Stimulated activated CD8-positive, alpha-beta memory T cell treated with anti-CD3 and anti-CD28 coated beads, Interleukin-2, amount 100 ng/mL, for 48 hours (primary cell): ENCODE measurements around the gene RGL1.

Experiments used
- DNase-seq, 2 donors: peaks; one replicate each; pipeline ENCODE4 v3.0.0-alpha.2; 2020; ENCODE audit warnings: low read depth in 2 of 2

The RGL1 gene

GRCh38 chr1:183889095-183889494, 84.2 kb downstream of the RGL1 start:
- no peak for DNase-seq

GRCh38 chr1:183891158-183891856, 86.4 kb downstream of the RGL1 start:
- no peak for DNase-seq

- DNase-seq, result no peak
These were observed 87.5 kb downstream of the RGL1 start for GRCh38 chr1:183892351-183892793.

- no peak for DNase-seq
These were observed 88.8 kb downstream of the RGL1 start for GRCh38 chr1:183893561-183894289.

- DNase-seq, result no peak
These were observed 89.3 kb downstream of the RGL1 start for GRCh38 chr1:183894290-183894565.

GRCh38 chr1:183896466-183897048, 91.6 kb downstream of the RGL1 start:
- no peak for DNase-seq

GRCh38 chr1:183898001-183898396, 93.1 kb downstream of the RGL1 start:
- DNase-seq, result no peak

GRCh38 chr1:183898610-183899009, 93.7 kb downstream of the RGL1 start:
- DNase-seq, result no peak

- DNase-seq, result no peak
These were observed 96.9 kb downstream of the RGL1 start for GRCh38 chr1:183901748-183902330.

- DNase-seq, result no peak
These were observed 98.2 kb downstream of the RGL1 start for GRCh38 chr1:183903101-183903500.

GRCh38 chr1:183905508-183906113, 100.7 kb downstream of the RGL1 start:
- no peak for DNase-seq

GRCh38 chr1:183907070-183907469, 102.2 kb downstream of the RGL1 start:
- DNase-seq, result no peak

GRCh38 chr1:183908079-183908478, 103.2 kb downstream of the RGL1 start:
- no peak for DNase-seq

- DNase-seq, result no peak
These were observed 104.8 kb downstream of the RGL1 start for GRCh38 chr1:183909672-183910071.

GRCh38 chr1:183910845-183911244, 105.9 kb downstream of the RGL1 start:
- DNase-seq, result no peak

- DNase-seq, result no peak
These were observed 106.4 kb downstream of the RGL1 start for GRCh38 chr1:183911285-183911684.

GRCh38 chr1:183912265-183912886, 107.5 kb downstream of the RGL1 start:
- no peak for DNase-seq

GRCh38 chr1:183913567-183913993, 108.7 kb downstream of the RGL1 start:
- no peak for DNase-seq

GRCh38 chr1:183914276-183914675, 109.4 kb downstream of the RGL1 start:
- DNase-seq, result no peak

GRCh38 chr1:183914891-183915290, 110.0 kb downstream of the RGL1 start:
- no peak for DNase-seq

GRCh38 chr1:183915625-183916510, 110.9 kb downstream of the RGL1 start:
- DNase-seq, result peak; percentile 33 to 47
